Myocyte (in vitro differentiated cells): ENCODE measurements around the gene TTR. TPM values are rescaled to one million over a fixed set of nuclear protein-coding genes. Genes with fewer than 3 reads are reported as not detected.

Experiments
- DNase-seq: peaks from one replicate; pipeline ENCODE4 v3.0.0-alpha.2; 2012; ENCODE audit warnings: low read depth
- total RNA-seq: library from RNA; depleted of rRNA; stranded (reverse); fragments of >200 nt; gene quantifications from 2 replicates; pipeline ENCODE4 v1.2.3, GENCODE V29; 2014

TTR gene
- total RNA-seq, 1 donor from 2014 or later, result not detected

DNA sequence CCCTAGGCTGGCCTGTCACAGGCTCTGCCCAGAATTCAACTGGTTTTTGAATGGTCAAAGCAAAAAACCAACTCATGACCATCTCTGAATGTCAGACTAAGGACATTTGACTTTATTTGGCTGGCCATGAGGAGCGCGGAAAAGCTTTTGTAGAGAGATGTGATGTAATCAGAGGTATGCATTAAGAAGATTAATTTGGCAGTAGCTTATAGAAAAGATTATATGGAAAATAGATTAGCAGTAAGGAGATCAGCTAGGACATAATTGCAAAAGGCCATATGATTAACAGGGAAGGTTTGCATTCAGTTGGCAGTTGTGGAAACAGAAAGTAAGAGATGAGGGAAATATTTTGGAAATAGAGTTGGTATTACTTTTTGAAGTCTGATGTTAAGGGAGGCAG is 12.3 kb upstream of the TTR start:
- no peak for DNase-seq

- no peak for DNase-seq
Observed at GRCh38 chr18:31581498-31582197, 10.0 kb upstream of the TTR start.

DNA sequence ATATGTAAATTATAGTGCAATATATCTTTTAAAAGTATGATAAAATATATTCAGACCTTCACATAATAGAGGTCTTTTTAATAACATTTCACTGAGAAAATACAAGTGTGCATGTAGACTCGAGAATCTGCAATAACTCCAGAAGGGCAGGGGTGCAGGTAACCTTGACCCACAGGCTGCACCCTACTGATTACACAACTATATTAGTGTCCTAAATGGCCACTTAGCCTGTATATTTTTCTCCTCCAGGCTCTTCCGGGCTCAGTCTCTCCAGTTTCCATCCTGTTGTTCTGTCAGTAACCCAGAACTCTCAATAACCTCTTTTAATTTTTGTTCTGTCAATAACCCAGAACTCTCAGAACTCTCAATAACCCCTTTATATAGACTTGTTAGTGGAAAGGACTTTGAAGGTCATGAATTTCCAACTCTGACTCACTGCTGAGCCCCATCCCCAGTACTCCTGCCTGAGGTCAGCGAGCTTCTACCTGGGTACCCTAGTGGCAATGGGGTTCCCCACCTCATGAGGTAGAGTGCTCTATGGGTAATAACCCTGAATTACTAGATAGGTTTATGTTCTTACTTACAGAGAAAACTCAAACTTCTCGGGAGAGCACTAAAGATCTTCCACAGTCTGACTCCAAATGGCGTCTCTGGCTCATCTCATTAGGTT is 8.4 kb upstream of the TTR start:
- DNase-seq, result no peak

- no peak for DNase-seq
Observed at GRCh38 chr18:31585991-31586390, 5.7 kb upstream of the TTR start.

DNA sequence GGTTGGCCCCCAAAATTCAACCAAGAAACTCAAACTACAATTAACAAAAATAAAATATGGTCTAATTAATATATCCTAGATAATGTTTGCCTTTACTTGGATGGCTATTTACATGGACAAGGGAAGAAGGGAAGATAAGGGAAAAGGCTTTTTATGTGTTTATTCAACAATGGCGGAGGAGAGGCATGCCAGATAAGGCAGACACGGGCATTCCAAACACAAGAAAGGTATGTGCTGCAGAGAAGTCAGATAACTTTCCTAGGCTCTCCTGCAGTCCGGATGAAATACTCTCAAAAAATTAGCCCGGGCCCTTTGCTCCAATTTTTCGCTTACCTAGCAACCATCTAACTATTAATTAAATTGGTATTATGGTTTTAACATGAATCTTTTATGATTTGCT is 5.1 kb upstream of the TTR start:
- DNase-seq, result no peak

- DNase-seq, result no peak
Observed at GRCh38 chr18:31587529-31587928, 4.1 kb upstream of the TTR start.

DNA sequence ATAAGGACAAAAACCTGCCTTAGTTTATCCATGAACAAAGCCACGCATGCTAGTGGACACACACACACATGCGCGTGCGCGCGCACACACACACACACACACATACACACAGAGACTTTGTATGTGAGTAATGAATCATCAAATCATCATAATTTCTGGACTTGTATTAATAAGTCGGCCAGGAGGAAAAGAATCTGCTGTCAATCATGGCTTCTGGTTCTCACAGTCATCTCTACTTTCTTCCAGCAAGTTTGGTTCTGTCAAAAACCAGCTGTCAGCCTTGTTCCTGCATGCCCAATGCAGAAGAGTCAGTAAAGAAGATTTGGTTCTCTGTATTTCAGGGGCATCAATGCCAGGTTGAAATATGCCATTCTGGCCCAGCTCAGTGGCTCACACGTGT is 1.1 kb upstream of the TTR start:
- DNase-seq, result no peak

DNA sequence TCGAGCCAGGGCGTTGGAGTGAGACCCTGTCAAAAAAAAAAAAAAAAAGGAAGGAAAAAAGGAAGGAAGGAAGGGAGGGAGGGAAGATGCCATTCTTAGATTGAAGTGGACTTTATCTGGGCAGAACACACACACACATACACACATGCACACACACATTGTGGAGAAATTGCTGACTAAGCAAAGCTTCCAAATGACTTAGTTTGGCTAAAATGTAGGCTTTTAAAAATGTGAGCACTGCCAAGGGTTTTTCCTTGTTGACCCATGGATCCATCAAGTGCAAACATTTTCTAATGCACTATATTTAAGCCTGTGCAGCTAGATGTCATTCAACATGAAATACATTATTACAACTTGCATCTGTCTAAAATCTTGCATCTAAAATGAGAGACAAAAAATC is 564 bp upstream of the TTR start:
- DNase-seq, result no peak

- DNase-seq, result no peak
Observed at GRCh38 chr18:31592506-31593157, 955 bp downstream of the TTR start.

GRCh38 chr18:31595121-31595771 is 3.6 kb downstream of the TTR start:
- no peak for DNase-seq

DNA sequence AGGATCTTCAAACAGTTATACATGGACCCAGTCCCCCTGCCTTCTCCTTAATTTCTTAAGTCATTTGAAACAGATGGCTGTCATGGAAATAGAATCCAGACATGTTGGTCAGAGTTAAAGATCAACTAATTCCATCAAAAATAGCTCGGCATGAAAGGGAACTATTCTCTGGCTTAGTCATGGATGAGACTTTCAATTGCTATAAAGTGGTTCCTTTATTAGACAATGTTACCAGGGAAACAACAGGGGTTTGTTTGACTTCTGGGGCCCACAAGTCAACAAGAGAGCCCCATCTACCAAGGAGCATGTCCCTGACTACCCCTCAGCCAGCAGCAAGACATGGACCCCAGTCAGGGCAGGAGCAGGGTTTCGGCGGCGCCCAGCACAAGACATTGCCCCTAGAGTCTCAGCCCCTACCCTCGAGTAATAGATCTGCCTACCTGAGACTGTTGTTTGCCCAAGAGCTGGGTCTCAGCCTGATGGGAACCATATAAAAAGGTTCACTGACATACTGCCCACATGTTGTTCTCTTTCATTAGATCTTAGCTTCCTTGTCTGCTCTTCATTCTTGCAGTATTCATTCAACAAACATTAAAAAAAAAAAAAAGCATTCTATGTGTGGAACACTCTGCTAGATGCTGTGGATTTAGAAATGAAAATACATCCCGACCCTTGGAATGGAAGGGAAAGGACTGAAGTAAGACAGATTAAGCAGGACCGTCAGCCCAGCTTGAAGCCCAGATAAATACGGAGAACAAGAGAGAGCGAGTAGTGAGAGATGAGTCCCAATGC is 4.6 kb downstream of the TTR start:
- DNase-seq, result no peak

DNA sequence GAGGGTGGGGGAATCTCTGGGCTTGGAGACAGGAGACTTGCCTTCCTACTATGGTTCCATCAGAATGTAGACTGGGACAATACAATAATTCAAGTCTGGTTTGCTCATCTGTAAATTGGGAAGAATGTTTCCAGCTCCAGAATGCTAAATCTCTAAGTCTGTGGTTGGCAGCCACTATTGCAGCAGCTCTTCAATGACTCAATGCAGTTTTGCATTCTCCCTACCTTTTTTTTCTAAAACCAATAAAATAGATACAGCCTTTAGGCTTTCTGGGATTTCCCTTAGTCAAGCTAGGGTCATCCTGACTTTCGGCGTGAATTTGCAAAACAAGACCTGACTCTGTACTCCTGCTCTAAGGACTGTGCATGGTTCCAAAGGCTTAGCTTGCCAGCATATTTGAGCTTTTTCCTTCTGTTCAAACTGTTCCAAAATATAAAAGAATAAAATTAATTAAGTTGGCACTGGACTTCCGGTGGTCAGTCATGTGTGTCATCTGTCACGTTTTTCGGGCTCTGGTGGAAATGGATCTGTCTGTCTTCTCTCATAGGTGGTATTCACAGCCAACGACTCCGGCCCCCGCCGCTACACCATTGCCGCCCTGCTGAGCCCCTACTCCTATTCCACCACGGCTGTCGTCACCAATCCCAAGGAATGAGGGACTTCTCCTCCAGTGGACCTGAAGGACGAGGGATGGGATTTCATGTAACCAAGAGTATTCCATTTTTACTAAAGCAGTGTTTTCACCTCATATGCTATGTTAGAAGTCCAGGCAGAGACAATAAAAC is 6.5 kb downstream of the TTR start:
- DNase-seq, result no peak

- no peak for DNase-seq
Observed at GRCh38 chr18:31603315-31603714, 11.6 kb downstream of the TTR start.

DNA sequence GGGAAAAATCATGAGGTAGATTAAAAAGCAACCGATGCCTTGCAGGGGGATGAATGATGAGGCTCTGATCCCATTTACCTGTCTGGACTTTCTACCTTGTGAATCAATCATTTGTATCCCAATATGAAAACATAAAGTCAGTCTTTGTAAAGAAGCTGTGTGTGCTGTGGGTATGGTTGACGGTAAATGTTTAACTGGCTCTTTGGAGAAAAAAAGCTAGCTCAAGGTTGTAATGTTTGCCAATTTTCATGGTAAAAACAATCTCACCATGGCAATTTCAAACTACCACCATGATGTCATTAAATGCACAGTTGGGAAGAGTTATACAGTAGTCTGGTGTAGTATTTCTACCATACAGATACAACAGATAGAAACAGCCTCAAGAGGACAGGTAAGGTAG is 14.6 kb downstream of the TTR start:
- DNase-seq, result no peak

DNA sequence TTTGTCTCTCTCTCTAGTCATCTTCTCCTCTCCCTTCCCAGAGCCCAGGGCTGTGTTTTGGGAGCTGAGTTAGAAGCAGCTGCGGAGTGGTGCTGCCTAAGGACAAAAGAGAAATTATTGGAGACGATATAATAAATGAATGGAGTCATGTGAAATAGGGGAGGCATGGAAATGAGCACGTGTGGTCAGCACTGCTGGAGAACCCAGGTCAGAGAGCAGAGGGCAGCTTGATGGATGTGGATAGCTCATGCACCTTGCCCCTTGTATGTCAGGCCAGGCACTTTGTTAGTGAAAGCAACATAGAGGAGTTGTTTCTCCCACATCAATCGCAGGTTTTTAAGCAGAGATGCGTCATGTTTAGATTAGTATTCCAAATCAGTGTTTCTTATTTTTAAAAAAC is 15.7 kb downstream of the TTR start:
- no peak for DNase-seq

DNA sequence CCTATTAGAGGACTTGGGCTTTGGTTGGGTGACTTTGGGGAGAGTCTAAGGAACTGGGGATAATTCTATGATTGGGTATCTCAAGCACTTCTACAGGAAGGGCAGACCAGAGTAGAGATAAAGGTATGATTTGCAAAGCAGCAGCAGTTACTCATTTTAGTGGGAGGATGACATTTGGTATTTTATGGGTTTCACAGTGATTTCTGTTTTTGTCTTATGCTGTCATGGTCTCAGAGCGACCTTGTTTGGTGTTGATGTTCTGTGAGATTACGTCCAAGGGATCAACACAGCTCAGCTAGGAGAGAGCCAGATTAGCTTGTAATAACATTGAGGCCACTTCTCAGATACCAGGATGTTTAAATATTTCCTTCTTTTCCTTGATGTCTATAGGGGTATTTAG is 18.2 kb downstream of the TTR start:
- DNase-seq, result no peak

- no peak for DNase-seq
Observed at GRCh38 chr18:31610286-31611205, 18.9 kb downstream of the TTR start.

GRCh38 chr18:31611511-31611910 is 19.8 kb downstream of the TTR start:
- no peak for DNase-seq

DNA sequence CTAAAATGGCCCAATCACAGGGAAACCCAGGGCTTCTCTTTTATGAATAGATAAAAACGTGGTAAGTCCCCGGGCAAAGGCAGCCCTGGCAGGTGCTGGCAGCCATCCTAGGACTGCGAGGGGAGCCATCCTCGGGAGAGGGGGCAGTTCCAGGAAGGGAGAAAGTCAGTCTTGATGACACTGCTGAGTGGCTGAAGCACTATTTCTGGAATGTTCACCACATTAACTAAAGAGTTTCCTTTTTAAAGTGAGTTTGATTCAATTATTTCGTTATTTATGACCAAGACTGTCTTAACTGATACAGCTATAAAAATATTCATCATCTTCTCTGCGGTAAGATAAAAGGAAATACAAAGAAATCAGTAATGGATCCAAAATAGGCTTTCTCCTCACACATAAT is 20.4 kb downstream of the TTR start:
- no peak for DNase-seq
